H9 (cell line): ENCODE results near the gene ZCWPW1. TPM values are rescaled to one million over a fixed set of nuclear protein-coding genes. Genes with fewer than 3 reads are reported as not detected.
A peak's percentile ranks its signal among the peaks of the same experiment; 100 is the strongest.

Experiments used
- DNase-seq: peaks from one replicate; pipeline ENCODE4 v3.0.0-alpha.2; 2017
- H2AFZ ChIP-seq: one replicate; pipeline ENCODE4 v1.6.1; 2013; ENCODE audit warnings: mild to moderate bottlenecking, low read length, control low read depth, moderate library complexity
- H2AK5ac ChIP-seq: 2 replicates; pipeline ENCODE4 v1.6.1; 2013; ENCODE audit warnings: low read length, control low read depth, mixed read lengths; ENCODE audit not compliant: insufficient read length
- H2BK120ac ChIP-seq: one replicate; pipeline ENCODE4 v1.6.1; 2013; ENCODE audit warnings: low read depth, mild to moderate bottlenecking, low read length, control low read depth, inconsistent platforms; ENCODE audit not compliant: poor library complexity, severe bottlenecking
- H2BK12ac ChIP-seq: 2 replicates; pipeline ENCODE4 v1.6.1; 2013; ENCODE audit warnings: low read length, control low read depth, mixed read lengths, low read depth; ENCODE audit not compliant: insufficient read length
- H2BK15ac ChIP-seq: 2 replicates; pipeline ENCODE4 v1.6.1; 2013; ENCODE audit warnings: low read depth, low read length, control low read depth
- H2BK20ac ChIP-seq: one replicate; pipeline ENCODE4 v1.6.1; 2013; ENCODE audit warnings: low read depth, mild to moderate bottlenecking, low read length, control low read depth, inconsistent platforms; ENCODE audit not compliant: poor library complexity, severe bottlenecking
- H2BK5ac ChIP-seq: 2 replicates; pipeline ENCODE4 v1.6.1; 2013; ENCODE audit warnings: low read length, control low read depth, mixed read lengths; ENCODE audit not compliant: insufficient read length
- H3K14ac ChIP-seq: 2 replicates; pipeline ENCODE4 v1.6.1; 2013; ENCODE audit warnings: low read length, control low read depth; ENCODE audit not compliant: insufficient read depth
- H3K18ac ChIP-seq: 2 replicates; pipeline ENCODE4 v1.6.1; 2013; ENCODE audit warnings: low read depth, mild to moderate bottlenecking, mixed read lengths, low read length, control low read depth; ENCODE audit not compliant: insufficient read length
- H3K23ac ChIP-seq: 2 replicates; pipeline ENCODE4 v1.6.1; 2013; ENCODE audit warnings: low read length, control low read depth, mixed read lengths, low read depth; ENCODE audit not compliant: insufficient read length
- H3K23me2 ChIP-seq: 2 replicates; pipeline ENCODE4 v1.6.1; 2013; ENCODE audit warnings: low read depth, mild to moderate bottlenecking, mixed read lengths, low read length, control low read depth; ENCODE audit not compliant: insufficient read length, poor library complexity, severe bottlenecking
- H3K27ac ChIP-seq: 2 replicates; pipeline ENCODE4 v1.5.1; 2013; ENCODE audit warnings: low read length, control low read depth, mixed read lengths, low read depth; ENCODE audit not compliant: insufficient read length
- H3K27me3 ChIP-seq: 2 replicates; pipeline ENCODE4 v1.6.1; 2013; ENCODE audit warnings: low read length, control low read depth, inconsistent platforms; ENCODE audit not compliant: insufficient read depth
- H3K4ac ChIP-seq: 2 replicates; pipeline ENCODE4 v1.6.1; 2013; ENCODE audit warnings: low read depth, mild to moderate bottlenecking, control low read depth, inconsistent platforms, low read length, moderate library complexity
- H3K4me1 ChIP-seq: 2 replicates; pipeline ENCODE4 v1.6.1; 2013; ENCODE audit warnings: low read length, control low read depth, inconsistent platforms; ENCODE audit not compliant: insufficient read depth
- H3K4me2 ChIP-seq: 2 replicates; pipeline ENCODE4 v1.6.1; 2013; ENCODE audit warnings: low read length, control low read depth, mixed read lengths; ENCODE audit not compliant: insufficient read length, insufficient read depth
- H3K56ac ChIP-seq: 2 replicates; pipeline ENCODE4 v1.6.1; 2013; ENCODE audit warnings: low read depth, mild to moderate bottlenecking, mixed read lengths, low read length, control low read depth; ENCODE audit not compliant: insufficient read length
- H3K79me1 ChIP-seq: 2 replicates; pipeline ENCODE4 v1.6.1; 2013; ENCODE audit warnings: low read depth, mild to moderate bottlenecking, moderate library complexity, low read length, control low read depth, inconsistent platforms; ENCODE audit not compliant: insufficient read depth, poor library complexity, severe bottlenecking
- H3K79me2 ChIP-seq: 2 replicates; pipeline ENCODE4 v1.6.1; 2013; ENCODE audit warnings: low read length, control low read depth, inconsistent platforms; ENCODE audit not compliant: insufficient read depth
- H3K9ac ChIP-seq: 2 replicates; pipeline ENCODE4 v1.6.1; 2013; ENCODE audit warnings: low read length, control low read depth, mixed read lengths; ENCODE audit not compliant: insufficient read length; ENCODE audit errors: extremely low read depth
- H3K9me3 ChIP-seq: one replicate; pipeline ENCODE4 v1.6.1; 2013; ENCODE audit warnings: low read depth, low read length, inconsistent platforms; ENCODE audit not compliant: control insufficient read depth
- H3T11ph ChIP-seq: one replicate; pipeline ENCODE4 v1.6.1; 2013; ENCODE audit warnings: mild to moderate bottlenecking, low read length, control low read depth, inconsistent platforms
- H4K20me1 ChIP-seq: one replicate; pipeline ENCODE4 v1.6.1; 2013; ENCODE audit not compliant: control insufficient read depth, insufficient read length, insufficient read depth
- H4K5ac ChIP-seq: 2 replicates; pipeline ENCODE4 v1.6.1; 2013; ENCODE audit warnings: low read depth, mild to moderate bottlenecking, mixed read lengths, low read length, control low read depth; ENCODE audit not compliant: insufficient read length
- H4K8ac ChIP-seq: replicated peaks from 2 replicates; pipeline ENCODE4 v1.6.1; 2013; ENCODE audit warnings: low read length, control low read depth, mixed read lengths, low read depth; ENCODE audit not compliant: insufficient read length
- H4K91ac ChIP-seq: 2 replicates; pipeline ENCODE4 v1.6.1; 2013; ENCODE audit warnings: low read depth, mild to moderate bottlenecking, moderate library complexity, mixed read lengths, low read length, control low read depth; ENCODE audit not compliant: insufficient read length
- H3K27ac Mint-ChIP-seq, 3 experiments: 2 replicates in 2 of 3; 3 replicates in 1 of 3; pipeline ENCODE4 v1.8.0; 2020 to 2021; ENCODE audit warnings: mixed read lengths in 3 of 3, mild to moderate bottlenecking in 1 of 3, moderate library complexity in 1 of 3
- H3K27me3 Mint-ChIP-seq: 2 replicates; pipeline ENCODE4 v1.8.0; 2021; ENCODE audit warnings: low read depth, mild to moderate bottlenecking, moderate library complexity, mixed read lengths
- H3K36me3 Mint-ChIP-seq, 3 experiments: 2 replicates in 2 of 3; 3 replicates in 1 of 3; pipeline ENCODE4 v1.8.0; 2020 to 2021; ENCODE audit warnings: low read depth in 3 of 3, mixed read lengths in 3 of 3; ENCODE audit not compliant: insufficient read depth in 1 of 3
- H3K4me1 Mint-ChIP-seq, 2 experiments: 2 replicates each; pipeline ENCODE4 v1.8.0; 2020; ENCODE audit warnings: mixed read lengths in 2 of 2
- H3K4me3 Mint-ChIP-seq, 2 experiments: 2 replicates in 1 of 2; 3 replicates in 1 of 2; pipeline ENCODE4 v1.8.0; 2020 to 2021; ENCODE audit warnings: mild to moderate bottlenecking in 2 of 2, mixed read lengths in 2 of 2, moderate library complexity in 1 of 2
- H3K9me3 Mint-ChIP-seq, 2 experiments: 2 replicates in 1 of 2; 3 replicates in 1 of 2; pipeline ENCODE4 v1.8.0; 2020; ENCODE audit warnings: mild to moderate bottlenecking in 2 of 2, mixed read lengths in 2 of 2, moderate library complexity in 1 of 2
- WGBS: extraction: QIAGEN DNeasy Blood & Tissue Kit; methylation state at CpG from one replicate; pipeline ENCODE4 v1.1.7; 2013; ENCODE audit warnings: missing lambda C conversion rate, low lambda C conversion rate, mixed read lengths; ENCODE audit not compliant: insufficient read length; ENCODE audit errors: extremely low coverage; 5-methylcytosine and 5-hydroxymethylcytosine counted together
- total RNA-seq: library from RNA; stranded (reverse); gene quantifications from 2 replicates; pipeline ENCODE4 v1.2.1, GENCODE V29; 2021
- TF ChIP-seq, protein P1 (sequence below): fragments of 200-600 bp; sonication (generic); conservative IDR thresholded peaks from 3 replicates; pipeline ENCODE4 v1.8.0; 2021; ENCODE audit warnings: antibody characterized with exemption, mild to moderate bottlenecking

Gene ZCWPW1
- total RNA-seq, 1 experiment from 2014 or later = 1.1 TPM

DNA sequence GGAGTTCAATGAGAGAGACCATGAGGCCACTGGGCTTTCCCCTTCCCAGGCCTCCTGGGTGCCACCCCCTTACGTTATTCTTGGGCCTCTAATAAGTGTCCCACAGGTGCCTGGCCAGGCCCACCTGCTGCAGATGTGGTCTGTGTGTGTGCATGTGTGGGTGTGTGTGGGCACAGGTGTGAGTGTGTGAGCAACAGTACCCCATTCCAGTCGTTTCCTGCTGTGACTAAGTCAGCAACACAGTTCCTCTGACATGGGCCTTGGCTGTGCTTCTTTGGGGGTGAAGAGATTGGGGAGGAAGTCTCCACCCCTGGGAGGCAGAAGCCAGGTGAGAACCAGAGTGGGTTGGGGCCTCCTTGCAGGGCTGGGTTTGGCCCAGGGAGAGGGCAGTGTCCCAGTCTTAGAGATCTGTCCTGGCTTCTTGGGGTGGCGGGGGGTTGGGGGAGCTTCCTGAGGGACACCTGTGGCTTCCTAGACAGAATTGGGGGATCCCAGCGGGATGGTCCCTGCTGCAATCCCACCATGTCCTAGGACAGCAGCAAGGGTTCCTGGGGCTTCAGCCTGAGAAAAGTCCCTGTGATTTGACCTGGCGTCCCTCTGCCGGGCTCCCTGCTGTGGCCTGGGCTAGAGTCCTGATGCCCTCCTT is 74.7 kb downstream of the ZCWPW1 start:
- Histone ChIP-seq H4K91ac (no peak overlapping the region), H3T11ph (no peak overlapping the region), H2BK5ac (no peak overlapping the region), H3K27ac (no peak overlapping the region), H2BK15ac (no peak overlapping the region), H3K4me1 (no peaks in the 10 kb centered on the region), H3K14ac (no peak overlapping the region), H3K79me1 (no peaks in the 10 kb centered on the region), H2AFZ (no peak overlapping the region), H3K4ac (no peak overlapping the region), H3K9ac (no peak overlapping the region), H3K18ac (no peak overlapping the region), H3K9me3 (no peaks in the 10 kb centered on the region), H3K27me3 (no peaks in the 10 kb centered on the region), H3K56ac (no peak overlapping the region), H2AK5ac (no peak overlapping the region), H4K5ac (no peak overlapping the region), H3K23me2 (no peaks in the 10 kb centered on the region), H2BK12ac (no peak overlapping the region), H3K79me2 (no peaks in the 10 kb centered on the region), H4K8ac (no peak overlapping the region), H3K23ac (no peak overlapping the region), H2BK120ac (no peak overlapping the region), H4K20me1 (no peaks in the 10 kb centered on the region), H3K4me2 (no peak overlapping the region), H2BK20ac (no peak overlapping the region)
- DNase-seq = peak; percentile 15
- Mint-ChIP-seq H3K9me3 (no peaks in the 10 kb centered on the region), H3K4me3 (no peak overlapping the region), H3K4me1 (no peaks in the 10 kb centered on the region), H3K36me3 (peaks cover 41 to 82% (median 72%) of the 10 kb centered on the region in 3 experiments; a peak in 6 of 7 replicates), H3K27ac (no peak overlapping the region), H3K27me3 (no peaks in the 10 kb centered on the region)
- TF ChIP-seq, protein P1, sequence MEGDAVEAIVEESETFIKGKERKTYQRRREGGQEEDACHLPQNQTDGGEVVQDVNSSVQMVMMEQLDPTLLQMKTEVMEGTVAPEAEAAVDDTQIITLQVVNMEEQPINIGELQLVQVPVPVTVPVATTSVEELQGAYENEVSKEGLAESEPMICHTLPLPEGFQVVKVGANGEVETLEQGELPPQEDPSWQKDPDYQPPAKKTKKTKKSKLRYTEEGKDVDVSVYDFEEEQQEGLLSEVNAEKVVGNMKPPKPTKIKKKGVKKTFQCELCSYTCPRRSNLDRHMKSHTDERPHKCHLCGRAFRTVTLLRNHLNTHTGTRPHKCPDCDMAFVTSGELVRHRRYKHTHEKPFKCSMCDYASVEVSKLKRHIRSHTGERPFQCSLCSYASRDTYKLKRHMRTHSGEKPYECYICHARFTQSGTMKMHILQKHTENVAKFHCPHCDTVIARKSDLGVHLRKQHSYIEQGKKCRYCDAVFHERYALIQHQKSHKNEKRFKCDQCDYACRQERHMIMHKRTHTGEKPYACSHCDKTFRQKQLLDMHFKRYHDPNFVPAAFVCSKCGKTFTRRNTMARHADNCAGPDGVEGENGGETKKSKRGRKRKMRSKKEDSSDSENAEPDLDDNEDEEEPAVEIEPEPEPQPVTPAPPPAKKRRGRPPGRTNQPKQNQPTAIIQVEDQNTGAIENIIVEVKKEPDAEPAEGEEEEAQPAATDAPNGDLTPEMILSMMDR = no peak
- WGBS = no CpG with 5 or more reads among the region's 6 CpGs
